GM21360 (cell line): ENCODE data around the gene EXD3.

Experiments used
- ATAC-seq: cut with Tn5 transposase; IDR thresholded peaks from one replicate; pipeline ENCODE4 v1.9.1; 2021; ENCODE audit warnings: mild to moderate bottlenecking, moderate library complexity; ENCODE audit not compliant: unreplicated experiment

Gene EXD3

DNA sequence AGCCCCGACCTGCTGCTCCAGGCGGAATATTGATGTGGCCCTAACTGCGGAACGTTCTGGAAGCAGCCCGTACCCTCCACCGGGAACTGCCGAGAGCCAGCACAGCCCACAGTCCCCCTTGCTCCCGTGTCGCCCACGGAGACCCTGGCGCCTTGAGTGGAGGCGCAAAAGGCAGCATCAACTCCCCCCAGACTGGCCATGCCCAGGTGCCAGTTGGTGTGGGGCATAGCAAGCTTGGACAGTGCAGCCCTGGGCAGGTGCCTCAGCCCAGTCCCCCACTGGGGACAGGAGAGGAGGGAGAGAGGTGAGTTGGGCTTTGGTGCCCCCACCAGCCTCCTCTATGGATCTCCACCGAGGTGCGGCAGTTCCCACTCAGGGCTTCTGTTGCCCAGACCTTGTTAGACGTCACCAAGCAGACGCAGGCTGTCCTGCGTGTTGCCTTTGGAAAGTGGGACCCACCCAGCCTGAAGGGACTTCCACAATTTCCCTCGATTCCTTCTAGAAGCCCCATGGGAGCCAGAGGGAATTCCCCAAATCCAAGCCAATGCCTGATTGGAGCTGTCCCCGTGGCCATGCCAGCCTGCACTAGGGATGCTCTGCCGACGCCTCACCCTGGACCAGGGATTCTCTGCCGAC is 101.1 kb downstream of the EXD3 start:
- ATAC-seq, result no peak

DNA sequence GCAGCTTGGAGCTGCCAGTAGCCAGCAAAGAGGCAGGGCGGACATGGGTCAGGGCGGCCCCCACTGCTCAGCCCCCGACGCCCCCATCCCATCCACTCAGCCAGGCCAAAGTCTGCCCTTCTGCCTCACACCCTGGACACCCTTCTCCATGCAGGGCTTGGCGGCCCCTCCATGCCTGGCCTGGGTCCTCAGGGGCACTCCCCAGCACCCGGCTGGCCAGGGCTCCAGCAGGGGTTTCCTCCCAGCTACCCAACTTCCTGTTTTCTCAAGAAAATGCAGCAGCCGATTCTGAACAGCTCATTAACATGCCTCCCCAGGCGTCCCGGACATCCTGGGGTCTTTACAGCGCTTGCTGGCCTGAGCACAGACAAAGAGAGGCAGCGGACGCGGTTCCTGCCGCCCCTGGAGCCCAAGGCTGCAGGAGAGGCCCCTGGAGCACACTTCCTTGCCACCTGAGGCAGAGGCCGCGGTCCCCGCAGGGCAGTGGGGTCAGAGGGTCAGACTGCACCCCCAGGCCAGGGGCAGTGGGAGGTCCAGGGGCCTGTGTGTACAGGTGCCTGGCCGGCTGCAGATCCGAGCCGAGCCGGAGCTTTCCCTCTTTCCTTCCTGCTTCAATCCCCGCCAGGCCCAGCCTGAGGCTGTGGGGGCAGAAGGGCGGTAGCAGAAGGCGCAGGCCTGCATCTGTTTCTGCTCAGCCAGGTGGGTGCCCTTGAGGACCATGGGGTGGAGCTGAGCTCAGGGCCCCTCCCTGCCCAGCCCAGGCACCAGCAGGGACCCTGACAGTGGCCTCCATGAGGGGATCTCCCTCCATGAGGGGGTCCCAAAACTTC is 102.2 kb downstream of the EXD3 start:
- ATAC-seq, result no peak

DNA sequence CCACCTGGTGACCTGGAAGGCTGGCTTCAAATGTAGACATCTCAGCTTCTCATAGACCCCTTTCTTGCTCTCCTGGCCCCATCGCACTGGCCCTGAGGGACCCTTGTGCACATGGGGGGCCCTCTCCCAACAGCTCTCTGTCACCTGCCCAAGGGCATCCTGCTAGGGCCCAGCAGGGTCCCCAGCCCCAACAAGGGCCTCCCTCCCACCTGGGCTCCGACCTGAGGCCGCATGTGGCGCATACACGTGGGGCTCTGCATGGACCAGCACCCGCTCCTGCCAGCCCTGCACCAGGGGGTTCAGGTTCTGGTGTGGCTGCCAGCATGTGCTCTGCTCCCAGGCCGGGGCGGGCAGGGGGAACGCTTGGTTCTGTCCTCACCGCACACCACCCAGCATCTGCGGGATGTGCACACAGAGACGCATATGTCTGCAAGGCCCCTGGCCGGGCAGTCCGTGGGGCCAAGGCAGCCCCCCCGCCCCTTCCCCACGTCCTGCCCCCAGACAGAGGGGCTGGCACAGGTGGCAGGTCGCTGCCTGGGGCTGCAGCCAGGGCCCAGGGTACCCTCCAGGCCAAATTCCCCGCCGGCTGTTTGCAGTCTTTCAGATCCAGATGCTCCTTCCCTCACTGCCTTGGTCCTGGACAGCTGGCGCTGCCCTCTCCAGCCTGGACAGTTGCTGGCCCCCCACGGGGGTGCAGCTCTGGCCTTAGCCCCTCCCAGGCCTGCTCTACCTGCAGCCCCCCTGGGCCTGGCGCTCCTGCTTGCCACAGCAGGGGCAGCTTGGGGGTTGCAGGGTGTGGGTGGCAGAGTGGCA is 103.0 kb downstream of the EXD3 start:
- no peak for ATAC-seq

DNA sequence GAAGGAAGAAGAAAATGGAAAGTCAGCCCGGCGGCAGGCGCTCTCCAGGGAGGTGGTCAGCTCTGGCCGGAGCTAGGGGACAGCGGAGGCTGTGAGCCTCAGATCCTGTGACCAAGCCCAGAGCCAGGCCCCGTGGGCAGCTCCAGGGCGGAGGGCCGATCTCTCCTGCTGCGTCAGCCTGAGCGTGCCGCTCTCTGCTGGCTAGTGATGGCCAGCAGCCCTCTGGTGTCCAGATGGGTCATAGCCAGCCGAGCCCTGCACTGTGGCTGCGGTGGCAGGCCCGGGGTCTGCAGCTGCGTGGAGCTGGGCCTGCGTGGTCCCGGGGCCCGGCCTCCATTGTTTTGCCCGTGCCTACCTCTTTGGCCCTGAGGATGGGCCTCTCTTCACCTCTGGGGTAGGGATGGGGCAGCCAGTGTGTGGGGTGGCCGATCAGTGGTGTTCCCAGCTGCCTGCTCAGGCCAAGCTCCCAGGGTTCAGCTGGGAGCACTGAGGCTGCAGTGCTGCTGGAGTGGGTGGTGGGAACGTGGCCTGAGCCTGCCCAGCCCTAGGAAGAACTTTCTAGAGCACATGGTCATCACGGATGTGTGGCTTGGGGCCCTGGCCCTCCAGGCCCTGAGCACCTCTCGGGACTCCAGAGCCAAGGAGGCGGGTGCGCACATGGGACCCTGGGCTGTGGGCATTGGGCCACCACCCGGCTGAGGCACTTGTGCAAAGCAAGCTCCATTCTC is 103.8 kb downstream of the EXD3 start:
- ATAC-seq, result no peak

DNA sequence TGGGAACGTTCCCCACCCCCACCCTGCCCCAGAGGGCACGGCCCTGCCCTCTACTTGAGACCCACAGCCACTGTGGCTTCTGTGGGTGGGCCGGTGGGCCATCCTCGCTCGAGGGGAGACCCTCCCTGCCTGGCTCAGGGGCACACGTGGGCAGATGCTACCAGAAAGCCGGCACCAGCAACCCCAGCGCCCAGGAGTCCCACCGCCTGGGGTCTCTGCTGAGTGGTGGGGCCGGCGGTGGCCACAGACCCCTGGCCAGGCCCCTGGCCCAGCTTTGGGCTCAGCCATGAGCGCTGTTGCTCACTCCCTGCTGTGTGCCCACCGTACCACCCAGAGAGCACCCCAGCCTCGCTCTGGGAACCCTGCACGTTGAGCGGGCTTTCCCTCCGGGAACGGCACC is 104.4 kb downstream of the EXD3 start:
- ATAC-seq, result no peak

DNA sequence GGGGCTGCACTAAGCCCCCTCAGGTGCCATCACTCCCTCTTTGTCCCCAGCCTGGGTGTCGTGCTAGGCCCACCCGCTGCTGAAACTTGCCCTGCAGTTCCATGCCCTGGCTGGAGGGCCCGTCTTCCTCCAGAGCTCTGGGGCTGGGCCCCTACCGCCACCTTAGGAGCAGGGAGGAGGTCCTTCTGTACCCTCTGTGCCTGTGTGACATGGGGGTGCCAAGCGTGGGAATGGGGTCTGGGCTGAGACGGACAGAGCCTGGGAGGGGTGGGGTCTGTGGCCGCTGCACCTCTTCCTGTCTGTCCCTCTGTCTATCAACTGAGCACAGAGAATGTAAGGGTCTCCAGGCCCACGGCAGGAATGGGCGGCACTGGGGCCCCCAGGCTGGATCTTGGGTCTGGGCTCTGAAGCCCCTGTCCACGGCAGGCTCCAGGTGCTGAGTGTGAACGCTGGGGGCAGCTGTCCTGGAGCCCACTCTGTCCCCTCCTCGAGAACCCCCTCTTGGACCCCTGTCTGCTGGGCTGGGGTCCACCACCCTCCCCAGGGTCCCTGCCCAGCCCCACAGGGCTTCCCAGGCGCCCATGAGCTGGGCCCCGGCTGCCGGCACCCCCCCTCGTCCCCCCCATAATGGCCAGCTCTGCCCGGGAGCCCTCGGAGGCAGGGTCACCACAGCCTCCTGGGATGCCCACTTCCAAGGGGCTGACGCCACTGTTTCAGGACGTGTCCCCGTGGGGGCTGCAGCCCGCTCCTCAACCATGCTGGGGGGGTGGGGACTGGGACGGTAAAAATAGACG is 105.0 kb downstream of the EXD3 start:
- no peak for ATAC-seq

DNA sequence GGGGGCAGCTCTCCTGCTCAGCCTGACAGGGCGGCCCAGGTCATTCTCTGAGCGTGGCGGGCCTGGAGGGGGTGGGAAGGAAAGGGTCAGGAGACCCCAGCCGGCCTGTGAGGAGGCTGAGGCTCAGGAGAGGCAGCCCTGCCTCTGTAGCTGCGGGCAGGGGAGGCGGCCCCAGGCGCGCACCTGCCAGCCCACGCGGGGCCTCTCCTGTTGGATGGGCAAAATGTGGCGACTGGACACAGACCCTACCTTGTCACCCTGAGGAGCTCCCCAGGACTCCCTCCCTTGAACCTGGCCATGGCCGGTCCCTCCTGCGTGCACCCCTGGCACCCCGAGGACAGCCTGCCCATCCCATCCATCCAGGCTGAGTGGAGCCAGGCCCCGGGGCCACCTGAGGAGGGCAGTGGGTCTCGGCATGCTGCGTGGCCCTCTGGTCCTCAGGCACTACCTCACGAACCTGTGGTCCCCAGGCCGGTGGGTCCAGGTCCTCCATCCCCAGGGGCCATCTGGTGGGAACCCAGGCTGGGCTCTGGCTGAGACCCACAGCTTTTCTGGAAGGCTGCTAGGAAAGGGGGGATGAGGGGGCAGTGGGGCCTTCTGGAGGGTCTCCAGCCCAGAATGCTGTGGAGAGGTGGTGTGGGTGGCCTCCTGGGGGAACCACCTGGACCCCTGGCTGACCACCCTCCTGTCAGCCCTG is 105.8 kb downstream of the EXD3 start:
- no peak for ATAC-seq

DNA sequence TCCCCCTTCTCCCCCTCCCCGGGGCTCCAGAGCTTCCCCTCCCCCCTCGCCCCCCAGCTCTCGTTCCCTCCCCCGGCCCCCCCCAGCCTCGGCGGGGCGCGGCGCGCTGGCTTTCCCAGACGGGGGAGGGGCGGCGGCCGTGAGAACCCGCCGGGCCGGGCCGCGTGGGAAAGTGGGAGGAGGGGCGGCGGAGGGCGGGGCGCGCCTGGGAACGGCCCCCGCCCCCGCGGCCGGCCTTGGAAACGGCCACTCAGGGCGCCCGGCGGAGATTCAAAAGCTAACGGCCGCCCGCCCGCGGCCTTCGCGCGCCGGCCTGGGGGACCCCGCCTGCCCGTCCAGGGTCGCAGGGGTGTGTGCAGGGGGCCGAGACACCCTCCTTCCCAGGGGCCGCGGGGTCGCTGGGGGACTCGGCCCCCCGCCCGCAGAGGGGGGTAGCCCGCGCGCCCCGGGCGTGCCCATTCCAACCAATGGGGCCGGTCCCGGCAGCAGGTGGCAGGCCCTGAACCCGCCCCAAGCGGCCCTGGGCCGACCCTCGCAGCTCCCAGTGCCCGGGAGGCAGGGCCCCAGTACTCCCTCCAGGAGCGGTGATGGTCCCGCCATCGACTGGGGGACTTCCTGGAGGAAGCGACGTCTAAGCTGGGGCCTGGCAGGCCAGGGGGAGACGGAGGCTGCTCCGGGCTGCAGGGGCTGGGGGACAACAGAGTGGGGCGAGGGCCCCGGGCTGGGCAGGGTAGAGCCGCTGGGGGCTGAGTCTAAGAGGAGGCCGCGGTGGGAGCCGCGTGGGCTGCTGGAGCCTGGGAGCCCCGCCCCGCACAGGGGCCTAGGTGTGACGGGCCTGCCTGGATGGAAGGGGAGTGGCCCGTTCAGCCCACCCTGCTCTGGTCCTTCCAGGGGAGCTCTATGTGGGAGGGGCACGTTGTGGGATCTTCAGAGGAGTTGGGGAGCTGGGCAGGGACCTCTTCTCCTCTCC is 106.7 kb downstream of the EXD3 start:
- no peak for ATAC-seq

DNA sequence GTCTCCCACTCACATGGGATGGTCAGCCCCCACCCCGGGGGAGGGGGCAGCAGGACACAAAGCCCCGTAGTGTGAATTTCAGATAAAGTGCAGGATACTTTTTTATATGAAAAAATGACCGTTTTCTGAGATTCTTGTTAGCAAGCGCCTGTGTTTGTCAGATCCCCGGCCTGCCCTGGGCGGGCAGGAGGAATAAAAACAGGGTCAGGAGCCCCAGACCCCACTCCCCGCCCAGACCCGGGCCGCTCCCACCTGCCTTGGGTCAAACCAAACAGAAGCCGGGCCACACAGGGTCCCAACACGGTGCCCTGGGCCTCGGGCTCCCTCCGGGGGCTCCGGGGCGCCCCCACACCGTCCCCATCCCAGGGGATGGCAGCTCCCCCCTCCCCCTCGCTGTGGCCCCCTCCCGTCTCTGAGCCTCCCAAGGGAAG is 107.4 kb downstream of the EXD3 start:
- no peak for ATAC-seq

DNA sequence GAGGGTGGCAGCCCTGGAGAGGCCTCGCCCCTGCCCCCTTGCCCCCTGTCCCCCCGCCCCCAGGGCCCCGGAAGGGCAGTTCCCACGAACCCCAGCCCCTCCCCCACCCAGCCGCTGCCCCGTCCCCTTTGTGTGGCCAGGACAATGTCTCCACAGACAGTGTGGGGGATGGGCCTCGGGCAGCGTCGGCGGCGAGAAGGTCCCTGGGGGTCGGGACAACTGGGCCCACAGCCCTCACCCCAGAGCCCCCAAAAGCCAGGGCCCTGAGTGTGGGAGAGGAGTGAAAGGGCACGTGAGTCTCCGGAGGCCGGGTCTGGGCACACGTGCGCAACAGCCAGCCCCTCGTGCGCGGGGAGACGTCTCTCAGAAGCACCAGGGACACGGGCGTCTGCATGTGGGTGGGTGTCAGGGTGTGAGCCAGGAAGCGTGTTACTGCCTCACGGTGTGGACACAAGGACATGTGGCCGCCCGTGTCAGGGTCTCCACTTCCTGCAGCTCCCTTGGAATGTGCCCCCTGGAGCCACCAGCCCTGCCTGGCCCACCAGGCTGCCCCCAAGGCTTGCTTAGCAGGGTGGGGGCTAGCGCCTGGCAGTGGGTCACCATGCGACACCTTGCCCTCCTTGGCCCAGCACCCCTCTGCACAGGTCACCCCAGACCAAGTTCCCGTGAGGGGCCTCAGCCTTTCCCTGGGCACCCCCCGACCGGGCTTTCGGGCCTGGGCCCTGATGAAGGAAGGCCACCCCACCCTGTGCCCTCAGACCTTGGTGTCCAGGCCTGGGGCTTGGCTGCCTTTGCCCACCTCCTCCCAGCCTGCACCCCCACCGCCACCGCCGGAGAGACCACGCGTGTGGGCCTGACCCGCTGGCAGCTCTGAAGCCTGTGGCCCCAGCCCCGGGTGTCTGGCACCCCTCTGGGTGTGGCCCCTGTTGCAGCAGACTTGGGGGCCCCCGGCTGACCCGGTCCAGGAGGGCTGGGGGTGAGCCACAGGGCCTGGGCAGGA is 108.1 kb downstream of the EXD3 start:
- no peak for ATAC-seq

DNA sequence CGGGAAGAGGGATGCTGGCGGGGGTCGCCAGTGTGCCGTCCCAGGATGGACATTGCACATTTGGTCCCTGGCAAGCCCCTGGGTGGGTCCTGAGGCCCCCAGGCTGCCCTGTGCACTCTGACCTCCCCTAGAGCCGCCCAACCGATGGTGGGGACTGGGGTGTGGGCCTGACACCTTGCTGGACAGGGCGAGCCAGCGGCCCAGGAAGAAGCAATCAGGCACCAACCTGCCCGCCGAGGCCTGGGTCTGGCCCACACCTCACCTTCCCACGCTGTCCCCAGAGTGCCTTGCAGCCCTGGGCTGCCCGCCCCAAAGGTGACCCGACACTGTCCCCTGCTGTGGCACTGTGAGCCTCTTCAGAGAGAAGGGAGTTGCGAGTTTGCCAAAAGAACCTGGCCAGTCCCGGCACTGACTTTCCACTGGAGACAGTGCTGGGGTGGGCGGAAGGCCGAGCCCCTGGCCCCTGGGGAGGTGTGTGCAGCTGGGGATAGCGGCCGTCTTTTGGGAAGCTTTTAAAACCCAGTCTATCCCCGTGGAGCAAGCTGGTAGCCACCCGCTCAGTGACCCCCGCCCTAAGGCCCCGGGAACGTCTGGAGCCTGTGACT is 108.9 kb downstream of the EXD3 start:
- no peak for ATAC-seq

DNA sequence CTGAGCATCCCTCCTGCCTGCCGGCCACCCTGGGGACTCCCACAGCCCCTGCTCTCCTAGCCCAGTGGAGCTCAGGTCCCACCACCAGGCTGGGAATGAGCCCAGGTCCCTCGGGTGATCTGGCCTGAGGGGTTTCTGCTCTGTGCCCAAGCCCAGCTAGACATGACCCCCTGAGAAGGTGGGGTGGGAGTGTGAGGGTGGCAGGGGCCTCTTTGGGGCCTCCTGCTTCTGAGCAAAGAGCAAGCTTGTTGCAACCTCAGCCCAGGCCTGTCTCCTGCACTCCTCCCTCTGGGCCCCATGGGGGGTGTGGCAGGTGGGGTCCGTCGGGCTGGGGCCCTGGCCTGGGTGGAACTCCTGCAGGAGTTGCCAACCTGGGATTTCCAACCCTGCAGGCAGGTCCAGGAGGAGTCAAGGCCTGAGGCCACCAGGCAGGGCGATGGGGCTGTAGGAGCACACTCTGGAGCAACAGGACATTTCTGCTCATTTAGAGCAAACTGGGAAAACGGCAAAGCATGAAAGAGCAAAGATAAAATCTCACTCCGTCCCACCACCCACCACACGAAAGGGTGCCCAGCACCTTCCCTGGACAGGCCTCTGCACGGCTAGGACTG is 109.5 kb downstream of the EXD3 start:
- no peak for ATAC-seq

DNA sequence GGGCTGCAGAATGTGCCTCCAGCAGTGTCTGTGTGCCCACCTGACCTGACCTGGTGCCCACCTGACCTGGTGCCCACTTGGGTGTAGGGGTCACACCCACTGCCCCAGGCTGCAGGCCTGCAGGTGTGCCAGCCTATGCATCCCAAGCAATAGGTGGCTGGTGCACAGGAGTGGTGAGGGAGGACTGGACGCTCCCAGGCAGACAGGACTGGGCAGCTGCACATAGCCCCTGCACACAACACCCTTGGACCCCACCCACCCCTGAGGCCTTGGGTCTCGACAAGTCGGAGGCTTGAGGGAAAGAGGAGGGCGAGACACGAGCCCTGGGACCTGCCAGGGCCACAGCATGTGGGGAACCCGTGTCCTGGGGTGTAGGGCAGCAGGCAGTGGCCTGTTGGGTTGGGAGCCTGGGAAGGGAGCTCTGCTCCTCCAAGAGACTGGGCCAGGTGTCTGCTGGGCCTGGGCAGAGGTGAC is 110.1 kb downstream of the EXD3 start:
- ATAC-seq, result no peak

DNA sequence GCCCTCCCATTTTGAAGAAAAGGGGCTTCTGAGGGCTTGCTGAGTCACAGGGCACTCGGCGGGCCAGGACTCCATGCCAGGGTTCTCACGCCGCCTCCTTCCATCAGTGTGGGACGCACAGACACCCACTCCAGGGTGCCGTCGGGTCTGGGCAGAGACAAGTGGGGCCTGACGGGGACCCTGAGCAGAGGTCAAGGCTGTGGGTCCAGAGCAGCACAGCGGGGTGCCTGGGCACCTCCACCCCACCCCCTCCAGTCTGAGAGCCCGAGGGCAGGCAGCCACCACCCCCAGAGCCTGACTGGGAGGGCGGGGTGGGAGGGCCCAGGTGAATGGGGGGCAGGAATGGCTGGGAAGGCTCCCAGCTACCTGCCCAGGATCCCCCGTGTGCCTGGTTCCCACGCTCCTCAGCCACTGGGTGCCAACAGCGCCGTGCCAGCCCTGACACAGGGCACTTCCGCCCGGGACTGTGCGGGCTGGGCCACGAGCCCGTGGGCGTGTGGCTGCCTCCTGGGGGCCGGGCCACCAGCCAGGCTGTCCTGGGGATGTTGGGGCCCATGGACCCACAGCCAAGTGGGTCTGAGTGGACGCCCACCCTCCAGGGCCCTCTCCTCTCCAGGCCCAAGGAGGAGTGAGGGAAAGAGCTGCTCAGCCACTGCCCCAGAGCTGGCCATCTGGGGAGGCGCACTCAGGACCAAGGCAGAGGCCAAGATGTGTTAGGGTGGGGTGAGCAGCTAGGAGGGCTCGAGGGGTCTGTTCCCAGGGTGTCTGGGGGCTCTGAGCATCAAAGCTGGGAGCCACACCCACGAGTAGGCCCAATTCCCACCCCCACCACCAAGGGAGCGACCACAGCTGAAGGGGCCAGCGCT is 110.7 kb downstream of the EXD3 start:
- no peak for ATAC-seq
